SK-N-SH (cell line): ENCODE measurements around the gene PCSK9. TPM values are rescaled to one million over a fixed set of nuclear protein-coding genes. Genes with fewer than 3 reads are reported as not detected.

ENCODE experiments used
- CTCF ChIA-PET: fragments of 300-600, 350-600 bp; formaldehyde crosslinking; extraction: SDS; loops from one replicate; lab custom pipeline; 2021; lab: Yijun Ruan, JAX
- POLR2A ChIA-PET: fragments of 350-600 bp; sonication (Branson Sonifier 250); formaldehyde crosslinking; extraction: SDS; loops from one replicate; lab custom pipeline; 2020; ENCODE audit warnings: antibody characterized with exemption, inconsistent platforms; lab: Yijun Ruan, JAX
- DNase-seq: peaks from one replicate; pipeline ENCODE4 v3.0.0; 2012
- H2AFZ ChIP-seq: fragments of 200-600 bp; sonication (generic); 2 replicates; pipeline ENCODE4 v1.8.1; 2016; ENCODE audit warnings: antibody characterized with exemption, mild to moderate bottlenecking, low read depth
- H3F3A ChIP-seq: fragments of 200-600 bp; sonication (generic); replicated peaks from 2 replicates; pipeline ENCODE3; 2016; ENCODE audit warnings: antibody characterized with exemption, mild to moderate bottlenecking; ENCODE audit not compliant: insufficient read depth
- H3K27ac ChIP-seq, 2 experiments: fragments of 200-500 bp in 1 of 2; fragments of 200-600 bp in 1 of 2; sonication (Bioruptor generic) in 1 of 2; sonication (generic), shearing (Covaris generic) in 1 of 2; 2 replicates each; pipeline versions ENCODE4 v1.5.1 to v1.6.1; 2014 to 2016; ENCODE audit warnings: low read depth in 2 of 2, inconsistent platforms in 1 of 2, low read length in 1 of 2, mild to moderate bottlenecking in 1 of 2, mixed read lengths in 1 of 2
- H3K27me3 ChIP-seq: fragments of 200-600 bp; sonication (generic), shearing (Covaris generic); 2 replicates; pipeline ENCODE4 v1.6.1; 2016; ENCODE audit warnings: mixed run types; ENCODE audit not compliant: insufficient read depth
- H3K36me3 ChIP-seq, 2 experiments: fragments of 200-500 bp in 1 of 2; fragments of 200-600 bp in 1 of 2; sonication (Bioruptor generic) in 1 of 2; sonication (generic) in 1 of 2; replicated peaks in 1 of 2; 2 replicates each; pipeline versions ENCODE3 to v1.5.1; 2014 to 2016; ENCODE audit warnings: low read length in 1 of 2, mild to moderate bottlenecking in 1 of 2; ENCODE audit not compliant: insufficient read depth in 2 of 2, control insufficient read depth in 1 of 2
- H3K4me1 ChIP-seq, 2 experiments: fragments of 200-500 bp in 1 of 2; fragments of 200-600 bp in 1 of 2; sonication (Bioruptor generic) in 1 of 2; sonication (generic), shearing (Covaris generic) in 1 of 2; 2 replicates each; pipeline versions ENCODE4 v1.5.1 to v1.6.1; 2014 to 2016; ENCODE audit warnings: low read depth in 1 of 2, low read length in 1 of 2, mixed run types in 1 of 2; ENCODE audit not compliant: insufficient read depth in 2 of 2, control insufficient read depth in 1 of 2
- H3K4me2 ChIP-seq: fragments of 200-600 bp; sonication (generic), shearing (Covaris generic); 2 replicates; pipeline ENCODE4 v1.6.1; 2017; ENCODE audit warnings: mixed run types
- H3K4me3 ChIP-seq, 2 experiments: fragments of 200-500 bp in 1 of 2; fragments of 200-600 bp in 1 of 2; sonication (Bioruptor generic) in 1 of 2; sonication (generic), shearing (Covaris generic) in 1 of 2; 2 replicates each; pipeline versions ENCODE4 v1.5.1 to v1.8.1; 2014 to 2016; ENCODE audit warnings: low read depth in 2 of 2, inconsistent platforms in 1 of 2, low read length in 1 of 2, mild to moderate bottlenecking in 1 of 2, mixed read lengths in 1 of 2, moderate library complexity in 1 of 2
- H3K79me2 ChIP-seq: fragments of 200-600 bp; sonication (generic); 2 replicates; pipeline ENCODE4 v1.8.1; 2017; ENCODE audit warnings: mild to moderate bottlenecking; ENCODE audit not compliant: insufficient read depth
- H3K9ac ChIP-seq: fragments of 200-600 bp; sonication (generic); 2 replicates; pipeline ENCODE4 v1.6.1; 2017; ENCODE audit warnings: mixed run types
- H3K9me2 ChIP-seq: fragments of 200-600 bp; sonication (generic); 2 replicates; pipeline ENCODE4 v1.6.1; 2017; ENCODE audit warnings: mixed run types
- H3K9me3 ChIP-seq: fragments of 200-600 bp; sonication (generic); 2 replicates; pipeline ENCODE4 v1.6.1; 2017; ENCODE audit warnings: mixed run types, mild to moderate bottlenecking, moderate library complexity
- H4K20me1 ChIP-seq: fragments of 200-600 bp; sonication (generic); 2 replicates; pipeline ENCODE4 v1.6.1; 2017; ENCODE audit warnings: mild to moderate bottlenecking, mixed run types; ENCODE audit not compliant: insufficient read depth
- EP300 ChIP-seq, 2 experiments: IDR thresholded peaks; 2 replicates each; pipeline versions ENCODE4 v1.4.0 to v1.6.1; 2012; ENCODE audit warnings: borderline replicate concordance in 1 of 2, low read depth in 1 of 2, low read length in 1 of 2
- EZH2phosphoT487 ChIP-seq: fragments of 200-600 bp; sonication (generic); IDR thresholded peaks from 2 replicates; pipeline ENCODE4 v1.6.1; 2017; ENCODE audit warnings: low read depth, mixed run types, mild to moderate bottlenecking, antibody characterized with exemption, moderate library complexity, borderline replicate concordance
- FOXJ3 ChIP-seq: sonication (generic); formaldehyde crosslinking; IDR thresholded peaks from 2 replicates; pipeline ENCODE4 v1.5.1; 2020; ENCODE audit warnings: mild to moderate bottlenecking, missing genetic modification reagents
- FOXM1 ChIP-seq: IDR thresholded peaks from 2 replicates; pipeline ENCODE4 v1.4.0; 2012; ENCODE audit warnings: low read depth, mild to moderate bottlenecking
- GABPA ChIP-seq: IDR thresholded peaks from 2 replicates; pipeline ENCODE4 v1.4.0; 2012; ENCODE audit warnings: low read depth, mild to moderate bottlenecking
- GATA2 ChIP-seq: sonication (generic); formaldehyde crosslinking; IDR thresholded peaks from 2 replicates; pipeline ENCODE4 v1.5.0; 2020; ENCODE audit warnings: mild to moderate bottlenecking, missing genetic modification reagents
- MEF2A ChIP-seq: IDR thresholded peaks from 2 replicates; pipeline ENCODE4 v1.4.0; 2012; ENCODE audit warnings: low read depth, borderline replicate concordance
- MXI1 ChIP-seq: IDR thresholded peaks from 2 replicates; pipeline ENCODE4 v1.6.1; 2012; ENCODE audit warnings: mild to moderate bottlenecking, low read depth, low read length, improper control_type of control experiment
- PBX3 ChIP-seq: IDR thresholded peaks from 2 replicates; pipeline ENCODE4; 2012
- POLR2AphosphoS5 ChIP-seq: IDR thresholded peaks from 2 replicates; pipeline ENCODE4 v1.6.1; 2012; ENCODE audit warnings: low read depth, low read length
- RAD21 ChIP-seq: IDR thresholded peaks from 2 replicates; pipeline ENCODE4 v1.6.1; 2012; ENCODE audit warnings: mild to moderate bottlenecking, low read length
- SIN3A ChIP-seq: IDR thresholded peaks from 2 replicates; pipeline ENCODE4 v1.6.1; 2012; ENCODE audit warnings: low read depth, mild to moderate bottlenecking, low read length, moderate library complexity, borderline replicate concordance
- TAF1 ChIP-seq: IDR thresholded peaks from 2 replicates; pipeline ENCODE4 v1.6.1; 2012; ENCODE audit warnings: low read depth, mild to moderate bottlenecking, low read length, moderate library complexity, borderline replicate concordance
- YY1 ChIP-seq: IDR thresholded peaks from 2 replicates; pipeline ENCODE4 v1.4.0; 2012; ENCODE audit warnings: low read depth, mild to moderate bottlenecking
- WGBS: methylation state at CpG from one replicate; pipeline ENCODE4 v1.1.6; 2017; ENCODE audit warnings: low lambda C conversion rate; 5-methylcytosine and 5-hydroxymethylcytosine counted together
- polyA plus RNA-seq, 3 experiments: library from polyadenylated mRNA; depleted of rRNA; stranded (reverse); fragments of >200 nt; gene quantifications; 2 replicates each; pipeline ENCODE4 v1.2.3, GENCODE V29; 2012

Gene PCSK9
- polyA plus RNA-seq, 1 of the 3 experiments (the other 2 are of a cell fraction) = 0.02 TPM

DNA sequence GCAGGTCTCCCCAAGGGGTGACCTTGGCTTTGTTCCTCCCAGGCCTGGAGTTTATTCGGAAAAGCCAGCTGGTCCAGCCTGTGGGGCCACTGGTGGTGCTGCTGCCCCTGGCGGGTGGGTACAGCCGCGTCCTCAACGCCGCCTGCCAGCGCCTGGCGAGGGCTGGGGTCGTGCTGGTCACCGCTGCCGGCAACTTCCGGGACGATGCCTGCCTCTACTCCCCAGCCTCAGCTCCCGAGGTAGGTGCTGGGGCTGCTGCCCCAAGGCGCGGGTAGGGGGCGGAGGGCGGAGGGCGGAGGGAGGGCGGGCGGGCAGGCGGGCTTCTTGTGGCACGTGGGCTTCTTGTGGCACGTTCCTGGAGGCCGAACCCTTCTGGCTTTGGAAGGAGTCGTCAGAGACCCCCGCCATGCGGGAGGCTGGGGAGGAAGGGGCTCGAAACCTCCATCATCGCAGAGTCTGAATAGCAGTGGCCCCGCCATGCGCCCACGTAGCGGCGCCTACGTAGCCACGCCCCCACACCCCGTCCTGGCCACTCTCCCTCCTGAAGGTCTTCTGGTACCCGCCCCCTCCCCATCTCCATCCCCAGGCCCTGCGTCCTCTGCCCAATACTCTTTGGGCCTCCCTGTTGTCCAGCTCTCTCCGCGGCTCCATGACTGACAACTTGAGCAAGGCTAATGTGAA lies 16.7 kb downstream of the PCSK9 start:
- Histone ChIP-seq H3K9me3 (no peaks in the 10 kb centered on the region), H3F3A (no peaks in the 10 kb centered on the region), H3K79me2 (no peaks in the 10 kb centered on the region), H4K20me1 (no peaks in the 10 kb centered on the region), H3K4me2 (no peak overlapping the region), H3K4me1 (peaks cover 0 to 5% of the 10 kb centered on the region in 2 experiments; a peak in 1 of 4 replicates), H3K27ac (no peak overlapping the region), H3K9ac (no peak overlapping the region), H3K9me2 (no peaks in the 10 kb centered on the region), H3K4me3 (no peak overlapping the region), H2AFZ (no peak overlapping the region), H3K27me3 (no peaks in the 10 kb centered on the region), H3K36me3 (no peaks in the 10 kb centered on the region)
- CTCF ChIA-PET = interaction anchor here (1.2 kb wide), 1 partner anchor 34 kb away, joined by 3 read pairs; no protein-coding TSS in a partner anchor
- TF ChIP-seq POLR2AphosphoS5 = no peak
- TF ChIP-seq MEF2A = no peak
- no peak for TF ChIP-seq EP300 (IDR thresholded peaks at IDR 0.05; ENCODE audit: borderline replicate concordance in 1 of 2, low read depth in 1 of 2, low read length in 1 of 2)
- TF ChIP-seq GABPA = no peak
- TF ChIP-seq MXI1 = no peak
- TF ChIP-seq GATA2 = no peak
- no peak for TF ChIP-seq RAD21
- 88% methylated on average over 6 of the region's 42 CpGs for WGBS
- POLR2A ChIA-PET = no interaction called here
- no peak for DNase-seq

DNA sequence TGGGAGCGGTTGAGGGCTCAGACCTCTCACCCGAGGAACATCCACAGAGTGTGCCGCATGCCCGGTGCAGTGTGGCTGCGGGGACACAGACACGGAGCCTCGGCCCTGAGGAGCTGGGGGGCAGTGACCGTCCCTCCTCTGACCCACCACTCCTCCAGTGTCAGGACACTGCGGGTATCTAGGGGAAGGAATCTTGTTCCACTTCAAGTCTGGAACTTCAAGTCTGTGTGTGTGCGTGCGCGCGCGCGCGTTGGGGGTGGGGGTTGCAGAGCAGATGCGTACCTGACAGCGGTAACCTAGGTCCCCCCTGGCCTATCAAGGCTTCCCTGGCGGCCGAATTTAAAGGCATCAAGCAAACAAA lies 17.3 kb downstream of the PCSK9 start:
- 89% methylated on average over 13 of the region's 20 CpGs for WGBS

More for the DNA sequence above, 17.3 kb downstream of the PCSK9 start:
- TF ChIP-seq YY1 (no peak), EZH2phosphoT487 (no peak), SIN3A (no peak), POLR2AphosphoS5 (no peak), FOXJ3 (CRISPR knock-in tag) (no peak), TAF1 (no peak), MEF2A (no peak), PBX3 (no peak), MXI1 (no peak), FOXM1 (no peak)
- TF ChIP-seq, all 33 proteins: peak for 0
- Histone ChIP-seq H3K36me3 (no peaks in the 10 kb centered on the region), H3K9me3 (no peaks in the 10 kb centered on the region), H3K27ac (no peak overlapping the region), H3K4me1 (peaks cover 0 to under 1% of the 10 kb centered on the region in 2 experiments; a peak in 1 of 4 replicates), H4K20me1 (no peaks in the 10 kb centered on the region), H3F3A (no peaks in the 10 kb centered on the region), H3K9ac (no peak overlapping the region), H3K27me3 (no peaks in the 10 kb centered on the region), H2AFZ (no peak overlapping the region), H3K9me2 (no peaks in the 10 kb centered on the region), H3K4me2 (no peak overlapping the region), H3K4me3 (no peak overlapping the region), H3K79me2 (no peaks in the 10 kb centered on the region)
- ChIA-PET POLR2A (no interaction called here), CTCF (interaction anchor here (1.2 kb wide), 1 partner anchor 34 kb away, joined by 3 read pairs; no protein-coding TSS in a partner anchor)
- DNase-seq = no peak
